Keratinocyte (primary cell): Measurements from ENCODE around the gene RTL1. TPM values are rescaled to one million over a fixed set of nuclear protein-coding genes. Genes with fewer than 3 reads are reported as not detected.

Experiments used
- DNase-seq: peaks from one replicate; pipeline ENCODE4 v3.0.0-alpha.2; 2011; ENCODE audit warnings: low read depth, missing footprints, low spot score
- FAIRE-seq: peaks from 2 replicates; lab custom pipeline; 2011; peaks lifted over from hg19 to GRCh38; lab: Jason Lieb, UNC
- H2AFZ ChIP-seq: 2 replicates; pipeline ENCODE4 v1.6.0; 2012; ENCODE audit warnings: low read length, control low read depth, inconsistent platforms; ENCODE audit not compliant: control insufficient read depth
- H3K27ac ChIP-seq: 2 replicates; pipeline ENCODE4 v1.5.1; 2011; ENCODE audit warnings: low read length; ENCODE audit not compliant: control insufficient read depth, insufficient read depth
- H3K27me3 ChIP-seq: 3 replicates; pipeline ENCODE4 v1.6.0; 2011; ENCODE audit warnings: low read length; ENCODE audit not compliant: control insufficient read depth, insufficient read depth; ENCODE audit errors: extremely low read depth
- H3K36me3 ChIP-seq, 2 experiments: 2 replicates in 1 of 2; 3 replicates in 1 of 2; pipeline ENCODE4 v1.5.1; 2011; ENCODE audit warnings: low read length in 2 of 2, mild to moderate bottlenecking in 1 of 2; ENCODE audit not compliant: control insufficient read depth in 2 of 2, insufficient read depth in 2 of 2; ENCODE audit errors: extremely low read depth in 1 of 2
- H3K4me1 ChIP-seq: 3 replicates; pipeline ENCODE4 v1.5.1; 2011; ENCODE audit warnings: low read length; ENCODE audit not compliant: control insufficient read depth, insufficient read depth; ENCODE audit errors: extremely low read depth
- H3K4me2 ChIP-seq: 3 replicates; pipeline ENCODE4 v1.6.0; 2011; ENCODE audit warnings: low read depth, low read length; ENCODE audit not compliant: control insufficient read depth, insufficient read depth; ENCODE audit errors: extremely low read depth
- H3K4me3 ChIP-seq, 3 experiments: fragments of 200-600 bp in 1 of 3; sonication (generic) in 1 of 3; 2 replicates in 2 of 3; 3 replicates in 1 of 3; pipeline ENCODE4 v1.5.1; 2011 to 2016; ENCODE audit warnings: low read length in 3 of 3, mild to moderate bottlenecking in 3 of 3, control low read depth in 2 of 3, inconsistent platforms in 1 of 3, low read depth in 1 of 3, mixed read lengths in 1 of 3, mixed run types in 1 of 3, moderate library complexity in 1 of 3; ENCODE audit not compliant: control insufficient read depth in 2 of 3, insufficient read depth in 2 of 3; ENCODE audit errors: extremely low read depth in 1 of 3
- H3K79me2 ChIP-seq: 2 replicates; pipeline ENCODE4 v1.6.0; 2012; ENCODE audit warnings: low read length; ENCODE audit not compliant: control insufficient read depth, insufficient read depth
- H3K9ac ChIP-seq: 3 replicates; pipeline ENCODE4 v1.6.0; 2011; ENCODE audit warnings: low read length; ENCODE audit not compliant: control insufficient read depth, insufficient read depth; ENCODE audit errors: extremely low read depth
- H3K9me1 ChIP-seq: 3 replicates; pipeline ENCODE4 v1.6.0; 2011; ENCODE audit warnings: low read length; ENCODE audit not compliant: control insufficient read depth, insufficient read depth; ENCODE audit errors: extremely low read depth
- H3K9me3 ChIP-seq: 2 replicates; pipeline ENCODE4 v1.5.1; 2012; ENCODE audit warnings: low read depth, low read length; ENCODE audit not compliant: control insufficient read depth
- H4K20me1 ChIP-seq: 3 replicates; pipeline ENCODE4 v1.6.0; 2011; ENCODE audit warnings: low read length; ENCODE audit not compliant: control insufficient read depth, insufficient read depth; ENCODE audit errors: extremely low read depth
- EZH2 ChIP-seq: IDR thresholded peaks from one replicate; pipeline ENCODE4 v1.6.1; 2012; ENCODE audit warnings: inconsistent platforms, mild to moderate bottlenecking, low read length, moderate library complexity
- dilution Hi-C: fragments of 300-500 bp; cut with MboI; formaldehyde crosslinking; loops from one replicate; pipeline ENCODE4 v1.7.0; 2020; ENCODE audit warnings: low sequenced_read_pairs; ENCODE audit not compliant: extremely low pct_ligation_motif_present
- polyA plus RNA-seq, 5 experiments: library from polyadenylated mRNA; depleted of rRNA in 3 of 5; stranded (reverse) in 3 of 5; stranded (forward) in 1 of 5; unstranded in 1 of 5; fragments of >200 nt; gene quantifications; 1 replicate in 1 of 5; 2 replicates in 3 of 5; 3 replicates in 1 of 5; pipeline versions ENCODE4 v1.2.1 to v1.2.3, GENCODE V29; 2011 to 2012; ENCODE audit warnings: missing spikeins in 2 of 5, low read depth in 1 of 5, low replicate concordance in 1 of 5
- TF ChIP-seq, protein P1 (sequence below), 3 experiments: IDR thresholded peaks in 1 of 3; conservative IDR thresholded peaks in 1 of 3; optimal IDR thresholded peaks in 1 of 3; 2 replicates in 2 of 3; 3 replicates in 1 of 3; pipeline versions ENCODE3 to v1.5.1; 2011; ENCODE audit warnings: low read length in 3 of 3, mild to moderate bottlenecking in 3 of 3, moderate library complexity in 2 of 3, control low read depth in 1 of 3, inconsistent platforms in 1 of 3; ENCODE audit not compliant: insufficient read depth in 2 of 3; ENCODE audit errors: extremely low read depth in 1 of 3

Gene RTL1
- polyA plus RNA-seq, 1 donor (not counting 4 experiments of a cell fraction or from before 2014, with no cell fraction given) = not detected

DNA sequence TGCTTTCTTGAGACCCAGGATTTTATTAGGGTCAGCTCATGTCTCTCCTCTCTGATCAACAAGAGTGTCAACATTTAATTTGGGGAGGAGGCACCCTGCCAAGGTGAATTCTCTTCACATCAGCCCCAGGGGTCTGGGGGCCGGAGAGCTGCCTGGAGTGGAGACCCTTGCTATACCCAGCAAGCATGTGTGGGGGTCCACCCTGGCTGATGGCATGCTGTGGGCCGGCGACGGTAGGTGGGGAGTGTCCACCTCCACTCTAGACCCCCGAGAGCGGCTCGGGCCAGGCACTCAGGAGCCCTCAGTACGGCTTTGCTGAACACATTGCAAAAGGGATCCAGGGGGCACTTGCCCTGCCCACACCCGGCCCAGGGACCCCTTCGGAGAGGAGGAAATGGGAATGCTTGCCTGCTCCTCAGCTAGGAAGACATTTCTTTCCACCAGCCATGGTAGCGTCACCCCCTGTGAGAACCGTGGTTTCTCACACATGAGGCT, 67.2 kb downstream of the RTL1 start:
- H3K27me3 ChIP-seq = no peaks in the 10 kb centered on the region
- FAIRE-seq (no peak), DNase-seq (no peak)
- H3K9ac ChIP-seq = no peak overlapping the region
- no peaks in the 10 kb centered on the region for H3K4me1 ChIP-seq
- no peak overlapping the region for H3K4me2 ChIP-seq
- H3K36me3 ChIP-seq = no peaks in the 10 kb centered on the region
- dilution Hi-C loops = no loop called here
- no peaks in the 10 kb centered on the region for H3K9me1 ChIP-seq
- TF ChIP-seq EZH2 = no peak
- TF ChIP-seq, protein P1, sequence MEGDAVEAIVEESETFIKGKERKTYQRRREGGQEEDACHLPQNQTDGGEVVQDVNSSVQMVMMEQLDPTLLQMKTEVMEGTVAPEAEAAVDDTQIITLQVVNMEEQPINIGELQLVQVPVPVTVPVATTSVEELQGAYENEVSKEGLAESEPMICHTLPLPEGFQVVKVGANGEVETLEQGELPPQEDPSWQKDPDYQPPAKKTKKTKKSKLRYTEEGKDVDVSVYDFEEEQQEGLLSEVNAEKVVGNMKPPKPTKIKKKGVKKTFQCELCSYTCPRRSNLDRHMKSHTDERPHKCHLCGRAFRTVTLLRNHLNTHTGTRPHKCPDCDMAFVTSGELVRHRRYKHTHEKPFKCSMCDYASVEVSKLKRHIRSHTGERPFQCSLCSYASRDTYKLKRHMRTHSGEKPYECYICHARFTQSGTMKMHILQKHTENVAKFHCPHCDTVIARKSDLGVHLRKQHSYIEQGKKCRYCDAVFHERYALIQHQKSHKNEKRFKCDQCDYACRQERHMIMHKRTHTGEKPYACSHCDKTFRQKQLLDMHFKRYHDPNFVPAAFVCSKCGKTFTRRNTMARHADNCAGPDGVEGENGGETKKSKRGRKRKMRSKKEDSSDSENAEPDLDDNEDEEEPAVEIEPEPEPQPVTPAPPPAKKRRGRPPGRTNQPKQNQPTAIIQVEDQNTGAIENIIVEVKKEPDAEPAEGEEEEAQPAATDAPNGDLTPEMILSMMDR (optimal IDR thresholded peaks at IDR 0.05 in 1 of 3, IDR thresholded peaks at IDR 0.05 in 1 of 3, conservative IDR thresholded peaks at IDR 0.05 in 1 of 3; ENCODE audit: extremely low read depth in 1 of 3, insufficient read depth in 2 of 3, low read length in 3 of 3) = no peak
- H4K20me1 ChIP-seq = no peaks in the 10 kb centered on the region
- no peak overlapping the region for H2AFZ ChIP-seq
- no peaks in the 10 kb centered on the region for H3K79me2 ChIP-seq
- no peak overlapping the region for H3K4me3 ChIP-seq
- no peak overlapping the region for H3K27ac ChIP-seq
- H3K9me3 ChIP-seq = no peaks in the 10 kb centered on the region

DNA sequence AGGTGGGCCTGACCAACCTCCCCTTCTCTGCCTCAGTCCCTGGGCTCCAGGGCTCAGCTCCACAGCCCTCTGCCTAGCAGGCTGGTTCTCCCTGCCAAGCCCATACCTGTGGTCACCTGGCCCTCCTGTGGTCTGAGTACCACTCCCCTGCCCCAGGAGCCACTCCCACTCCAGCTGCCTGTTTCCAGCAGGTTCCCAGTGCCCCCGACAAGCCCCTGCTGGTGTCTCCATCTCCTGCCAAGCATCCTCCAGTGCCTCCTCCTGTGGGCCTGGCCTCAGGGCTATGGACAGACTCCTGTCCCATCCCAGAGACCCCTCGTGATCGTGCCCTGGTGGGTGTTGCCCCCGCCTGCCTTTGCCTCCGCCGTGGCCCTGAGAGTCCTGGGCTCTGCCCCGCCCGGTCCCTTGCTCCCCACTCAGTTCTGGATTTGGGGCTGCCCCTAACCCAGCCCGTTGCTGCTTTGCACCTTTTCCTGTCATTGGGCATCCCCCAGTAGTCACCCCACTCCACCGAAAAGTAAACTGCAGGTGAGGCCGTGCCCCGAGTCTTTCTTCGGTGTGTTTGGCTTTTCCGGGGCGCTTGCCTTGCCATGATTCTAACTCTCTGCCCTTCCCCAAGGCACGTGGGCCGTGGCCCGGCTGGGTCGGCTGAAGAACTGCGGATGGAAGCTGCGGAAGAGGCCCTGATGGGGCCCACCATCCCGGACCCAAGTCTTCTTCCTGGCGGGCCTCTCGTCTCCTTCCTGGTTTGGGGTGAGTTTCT, 67.8 kb downstream of the RTL1 start:
- H2AFZ ChIP-seq = no peak overlapping the region
- H3K4me3 ChIP-seq = no peak overlapping the region
- no peaks in the 10 kb centered on the region for H3K27me3 ChIP-seq
- H4K20me1 ChIP-seq = no peaks in the 10 kb centered on the region
- no peaks in the 10 kb centered on the region for H3K9me3 ChIP-seq
- no peak for TF ChIP-seq EZH2
- TF ChIP-seq, protein P1 (optimal IDR thresholded peaks at IDR 0.05 in 1 of 3, IDR thresholded peaks at IDR 0.05 in 1 of 3, conservative IDR thresholded peaks at IDR 0.05 in 1 of 3; ENCODE audit: extremely low read depth in 1 of 3, insufficient read depth in 2 of 3, low read length in 3 of 3) = no peak
- H3K4me1 ChIP-seq = no peaks in the 10 kb centered on the region
- no peaks in the 10 kb centered on the region for H3K79me2 ChIP-seq
- no peak overlapping the region for H3K27ac ChIP-seq
- H3K4me2 ChIP-seq = no peak overlapping the region
- dilution Hi-C loops = no loop called here
- H3K9ac ChIP-seq = no peak overlapping the region
- DNase-seq (no peak), FAIRE-seq (no peak)
- H3K9me1 ChIP-seq = no peaks in the 10 kb centered on the region
- no peaks in the 10 kb centered on the region for H3K36me3 ChIP-seq
